Muscle of leg (tissue), 11 donors: ENCODE measurements around the gene KIF3C. TPM values are rescaled to one million over a fixed set of nuclear protein-coding genes. Genes with fewer than 3 reads are reported as not detected.
"Not testable (repeated sequence)": the region's sequence is repeated elsewhere in the genome, so short reads cannot be mapped to it uniquely, and the experiment has no call there.

Source experiments
- DNase-seq: peaks from one replicate; pipeline ENCODE4 v3.0.0; 2013
- H3K27ac ChIP-seq: one replicate; pipeline ENCODE4 v1.5.1; 2013; ENCODE audit warnings: mild to moderate bottlenecking, low read length, control low read depth
- H3K27me3 ChIP-seq: one replicate; pipeline ENCODE4 v1.6.1; 2013; ENCODE audit warnings: low read length; ENCODE audit not compliant: control insufficient read depth, insufficient read depth
- H3K36me3 ChIP-seq: one replicate; pipeline ENCODE4 v1.6.1; 2013; ENCODE audit warnings: low read length; ENCODE audit not compliant: control insufficient read depth, insufficient read depth
- H3K4me1 ChIP-seq: one replicate; pipeline ENCODE4 v1.6.1; 2013; ENCODE audit warnings: low read length; ENCODE audit not compliant: control insufficient read depth, insufficient read depth
- H3K4me3 ChIP-seq: one replicate; pipeline ENCODE4 v1.5.1; 2013; ENCODE audit warnings: low read length, control low read depth
- H3K9me3 ChIP-seq: replicated peaks from 2 replicates; pipeline ENCODE4 v1.6.1; 2013; ENCODE audit warnings: low read depth, low read length; ENCODE audit not compliant: control insufficient read depth
- WGBS: methylation state at CpG from one replicate; pipeline ENCODE4 v1.1.5; 2013; ENCODE audit warnings: missing lambda C conversion rate; ENCODE audit not compliant: insufficient coverage; 5-methylcytosine and 5-hydroxymethylcytosine counted together
- polyA plus RNA-seq, 8 donors: library from polyadenylated mRNA; unstranded; fragments of 120-200 nt; gene quantifications; one replicate each; pipeline versions ENCODE4 v1.2.1 to v1.2.3, GENCODE V29; 2013; ENCODE audit warnings: inconsistent platforms in 1 of 8, low replicate concordance in 1 of 8; ENCODE audit not compliant: insufficient read length in 8 of 8, insufficient read depth in 1 of 8
- total RNA-seq: library from RNA; stranded (reverse); fragments of 120-200 nt; gene quantifications from one replicate; pipeline ENCODE4 v1.2.4, GENCODE V29; 2013

Gene KIF3C
- total and polyA plus RNA-seq, 9 donors, result 3.5 to 16.4 (median 8.7) TPM

GRCh38 chr2:26001743-26002351 lies 19.6 kb upstream of the KIF3C start:
- Histone ChIP-seq H3K36me3 (no peaks in the 10 kb centered on the region), H3K9me3 (no peaks in the 10 kb centered on the region), H3K4me1 (peaks cover 17% of the 10 kb centered on the region), H3K27me3 (peaks cover 4% of the 10 kb centered on the region), H3K27ac (peak overlapping the region; percentile 69), H3K4me3 (no peak overlapping the region)
- no CpG with 5 or more reads among the region's 4 CpGs for WGBS
- peak; percentile 87 for DNase-seq

- Histone ChIP-seq H3K4me1 (peaks cover 17% of the 10 kb centered on the region), H3K27ac (no peak overlapping the region), H3K36me3 (no peaks in the 10 kb centered on the region), H3K27me3 (peaks cover 4% of the 10 kb centered on the region), H3K4me3 (no peak overlapping the region), H3K9me3 (no peaks in the 10 kb centered on the region)
- WGBS, result no CpG with 5 or more reads among the region's 5 CpGs
- DNase-seq, result no peak
Measured at GRCh38 chr2:26000561-26001082, 18.3 kb upstream of the KIF3C start.

- H3K27me3 ChIP-seq, H3K27ac ChIP-seq: not testable (repeated sequence)
- peaks cover 17% of the 10 kb centered on the region for H3K4me1 ChIP-seq
Measured at GRCh38 chr2:25999406-25999805, 17.1 kb upstream of the KIF3C start.

GRCh38 chr2:25998816-25999383 lies 16.6 kb upstream of the KIF3C start:
- DNase-seq, H3K27ac ChIP-seq, H3K27me3 ChIP-seq, H3K4me3 ChIP-seq, H3K36me3 ChIP-seq, H3K9me3 ChIP-seq: not testable (repeated sequence)
- 93% methylated on average over 12 of the region's 13 CpGs for WGBS
- peaks cover 17% of the 10 kb centered on the region for H3K4me1 ChIP-seq

More at GRCh38 chr2:25999406-25999805, 17.1 kb upstream of the KIF3C start:
- not testable (repeated sequence) for H3K4me3 ChIP-seq, H3K9me3 ChIP-seq, DNase-seq, H3K36me3 ChIP-seq
- WGBS, result 75% methylated on average over 3 of the region's 7 CpGs

- Histone ChIP-seq H3K27me3 (peaks cover 4% of the 10 kb centered on the region), H3K4me3 (no peak overlapping the region), H3K36me3 (no peaks in the 10 kb centered on the region), H3K27ac (no peak overlapping the region), H3K4me1 (peaks cover 6% of the 10 kb centered on the region), H3K9me3 (no peaks in the 10 kb centered on the region)
- no peak for DNase-seq
- no CpG with 5 or more reads among the region's 1 CpG for WGBS
Measured at GRCh38 chr2:25996844-25997243, 14.5 kb upstream of the KIF3C start.

GRCh38 chr2:25994509-25994908 lies 12.2 kb upstream of the KIF3C start:
- no peak for DNase-seq
- Histone ChIP-seq H3K27me3 (peaks cover 4% of the 10 kb centered on the region), H3K9me3 (no peaks in the 10 kb centered on the region), H3K36me3 (no peaks in the 10 kb centered on the region), H3K4me1 (no peaks in the 10 kb centered on the region), H3K4me3 (no peak overlapping the region), H3K27ac (no peak overlapping the region)
- 92% methylated on average over 12 of the region's 15 CpGs for WGBS

GRCh38 chr2:25993049-25993448 lies 10.8 kb upstream of the KIF3C start:
- Histone ChIP-seq H3K36me3 (no peaks in the 10 kb centered on the region), H3K9me3 (no peaks in the 10 kb centered on the region), H3K27ac (no peak overlapping the region), H3K4me1 (no peaks in the 10 kb centered on the region), H3K27me3 (peaks cover 4% of the 10 kb centered on the region), H3K4me3 (no peak overlapping the region)
- WGBS, result 63% methylated on average over 4 of the region's 5 CpGs
- no peak for DNase-seq

GRCh38 chr2:25992556-25992955 lies 10.3 kb upstream of the KIF3C start:
- Histone ChIP-seq H3K4me3 (no peak overlapping the region), H3K4me1 (no peaks in the 10 kb centered on the region), H3K27me3 (peaks cover 1% of the 10 kb centered on the region), H3K27ac (no peak overlapping the region), H3K36me3 (no peaks in the 10 kb centered on the region), H3K9me3 (no peaks in the 10 kb centered on the region)
- WGBS, result 86% methylated on average over 3 of the region's 8 CpGs
- no peak for DNase-seq

- no peak for DNase-seq
- H3K9me3 ChIP-seq, result no peaks in the 10 kb centered on the region
- H3K4me1 ChIP-seq, result no peaks in the 10 kb centered on the region
- H3K36me3 ChIP-seq, result no peaks in the 10 kb centered on the region
- no peak overlapping the region for H3K27ac ChIP-seq
- 33% methylated on average over 1 of the region's 3 CpGs for WGBS
- no peaks in the 10 kb centered on the region for H3K27me3 ChIP-seq
- H3K4me3 ChIP-seq, result no peak overlapping the region
Measured at GRCh38 chr2:25991965-25992364, 9.7 kb upstream of the KIF3C start.

GRCh38 chr2:25989154-25989553 lies 6.9 kb upstream of the KIF3C start:
- no peaks in the 10 kb centered on the region for H3K27me3 ChIP-seq
- H3K27ac ChIP-seq, result no peak overlapping the region
- H3K36me3 ChIP-seq, result no peaks in the 10 kb centered on the region
- no peak overlapping the region for H3K4me3 ChIP-seq
- H3K4me1 ChIP-seq, result no peaks in the 10 kb centered on the region
- no peaks in the 10 kb centered on the region for H3K9me3 ChIP-seq
- WGBS, result no CpG with 5 or more reads among the region's 4 CpGs
- DNase-seq, result no peak
